Caco-2 (cell line): ENCODE measurements around the gene HAUS5. TPM values are rescaled to one million over a fixed set of nuclear protein-coding genes. Genes with fewer than 3 reads are reported as not detected.
A peak's percentile ranks its signal among the peaks of the same experiment; 100 is the strongest.

Experiments
- Bru-seq: library from RNA; stranded (reverse); fragments of 400-500 nt; gene quantifications from one replicate; lab custom pipeline; 2021; lab: Mats Ljungman, UMichigan
- BruChase-seq, 2 experiments: library from RNA; stranded (reverse); fragments of 400-500 nt; gene quantifications; one replicate each; lab custom pipeline; 2021; lab: Mats Ljungman, UMichigan
- BruUV-seq: library from RNA; stranded (reverse); fragments of 400-500 nt; replicated peaks from 2 replicates; lab custom pipeline; 2021; lab: Mats Ljungman, UMichigan
- CTCF ChIA-PET: fragments of 300-600 bp; sonication (Branson Sonifier 250); formaldehyde crosslinking; loops from one replicate; lab custom pipeline; 2022; ENCODE audit warnings: antibody characterized with exemption; lab: Charles Lee
- POLR2A ChIA-PET: fragments of 300-600 bp; sonication (Branson Sonifier 250); formaldehyde crosslinking; loops from one replicate; lab custom pipeline; 2022; ENCODE audit warnings: antibody characterized with exemption; lab: Charles Lee
- DNase-seq, 2 experiments: peaks; one replicate each; pipeline versions ENCODE4 v3.0.0 to v3.0.0-alpha.2; 2020 to 2022
- H3K27me3 ChIP-seq: replicated peaks from 2 replicates; pipeline ENCODE4 v1.6.0; 2011; ENCODE audit warnings: low read length; ENCODE audit not compliant: control insufficient read depth, insufficient read depth
- H3K36me3 ChIP-seq: 2 replicates; pipeline ENCODE4 v1.5.1; 2011; ENCODE audit warnings: low read length; ENCODE audit not compliant: control insufficient read depth, insufficient read depth
- H3K4me1 ChIP-seq: fragments of 250-450 bp; sonication (Bioruptor Pico); 2 replicates; pipeline ENCODE4 v1.5.1; 2020; ENCODE audit warnings: mild to moderate bottlenecking
- H3K4me3 ChIP-seq: 2 replicates; pipeline ENCODE4 v1.5.1; 2011; ENCODE audit warnings: low read depth, mild to moderate bottlenecking, control low read depth, low read length
- H3K9me3 ChIP-seq: fragments of 250-450 bp; sonication (Bioruptor Pico); 2 replicates; pipeline ENCODE4 v1.5.1; 2020; ENCODE audit warnings: mild to moderate bottlenecking, moderate library complexity
- H3K27ac Mint-ChIP-seq: one replicate; pipeline ENCODE4 v1.8.0; 2022; ENCODE audit warnings: mixed read lengths; ENCODE audit not compliant: unreplicated experiment
- H3K27me3 Mint-ChIP-seq: one replicate; pipeline ENCODE4 v1.8.0; 2022; ENCODE audit warnings: mixed read lengths; ENCODE audit not compliant: insufficient read depth, unreplicated experiment
- H3K36me3 Mint-ChIP-seq: one replicate; pipeline ENCODE4 v1.8.0; 2022; ENCODE audit warnings: mild to moderate bottlenecking, mixed read lengths; ENCODE audit not compliant: insufficient read depth, unreplicated experiment
- H3K4me1 Mint-ChIP-seq: one replicate; pipeline ENCODE4 v1.8.0; 2022; ENCODE audit warnings: low read depth, mixed read lengths; ENCODE audit not compliant: unreplicated experiment
- H3K4me3 Mint-ChIP-seq: one replicate; pipeline ENCODE4 v1.8.0; 2022; ENCODE audit warnings: mild to moderate bottlenecking, moderate library complexity, mixed read lengths; ENCODE audit not compliant: unreplicated experiment
- H3K9me3 Mint-ChIP-seq: one replicate; pipeline ENCODE4 v1.8.0; 2022; ENCODE audit warnings: mixed read lengths; ENCODE audit not compliant: unreplicated experiment
- CTCF ChIP-seq, 2 experiments: fragments of 200-600 bp in 1 of 2; IDR thresholded peaks; 1 replicate in 1 of 2; 2 replicates in 1 of 2; pipeline versions ENCODE4 v1.5.1 to v1.8.0; 2011 to 2022; ENCODE audit warnings: antibody characterized with exemption in 1 of 2, control low read depth in 1 of 2, inconsistent platforms in 1 of 2, low read depth in 1 of 2, low read length in 1 of 2, mild to moderate bottlenecking in 1 of 2, moderate library complexity in 1 of 2; ENCODE audit not compliant: insufficient read depth in 1 of 2, severe bottlenecking in 1 of 2, unreplicated experiment in 1 of 2
- intact Hi-C: fragments of 100-400 bp; cut with micrococcal nuclease; formaldehyde crosslinking; loops from one replicate; pipeline ENCODE4 v1.10.0; 2022; ENCODE audit not compliant: unreplicated experiment
- long read RNA-seq: library from polyadenylated mRNA; stranded (forward); transcript quantifications from one replicate; pipeline ENCODE4 v2.0.0, GENCODE V29; 2022
- total RNA-seq: library from RNA; stranded (reverse); gene quantifications from 2 replicates; pipeline ENCODE4 v1.2.3, GENCODE V29; 2022

HAUS5 gene
- total RNA-seq (26.4 and 27.9 TPM in 2 replicates), Bru-seq, nascent RNA (percentile 55 among the genes with signal in this experiment), BruChase-seq, experiment 1, labeled RNA remaining after a 2-hour chase (percentile 59 among the genes with signal in this experiment), BruChase-seq, experiment 2, labeled RNA remaining after a 6-hour chase (percentile 67 among the genes with signal in this experiment)
- long read RNA-seq, full-length matches to known transcripts: 32 of 59 reads
- long read RNA-seq, partial matches to known transcripts: 8 of 59 reads
- long read RNA-seq, other reads (novel, unspliced or antisense): 19 of 59 reads

- peak within 1 kb of the TSS; percentile 93 for H3K27ac Mint-ChIP-seq
- intact Hi-C loops: loop anchor here (1.0 to 2.0 kb wide), 2 partner anchors 16 to 32 kb away; no protein-coding TSS in a partner anchor
- POLR2A ChIA-PET: interaction anchor here (0.6 kb wide), 1 partner anchor 102 kb away, joined by 4 read pairs; no protein-coding TSS in a partner anchor
- peaks cover 9% of the 10 kb centered on the region for H3K4me1 Mint-ChIP-seq
- H3K27me3 Mint-ChIP-seq: no peaks in the 10 kb centered on the region
- H3K4me3 Mint-ChIP-seq: peak within 1 kb of the TSS; percentile 89
- Histone ChIP-seq H3K36me3 (no peaks in the 10 kb centered on the region), H3K27me3 (no peaks in the 10 kb centered on the region), H3K9me3 (peaks cover 6% of the 10 kb centered on the region), H3K4me3 (peak within 1 kb of the TSS; percentile 94), H3K4me1 (0 out of 2 replicates have a peak, but pooled peaks cover 4% of the 10 kb centered on the region)
- no TSS peak for BruUV-seq
- H3K9me3 Mint-ChIP-seq: peaks cover 12% of the 10 kb centered on the region
- DNase-seq: peak; percentile 95 to 97
- CTCF ChIA-PET: interaction anchor here (0.6 to 1.0 kb wide), 5 partner anchors 11 to 136 kb away, joined by 3 to 6 read pairs (median 3); partner anchors contain the start of genes COX6B1 and LIN37
- peaks cover 15% of the 10 kb centered on the region for H3K36me3 Mint-ChIP-seq
- TF ChIP-seq CTCF (IDR thresholded peaks at IDR 0.05; ENCODE audit: insufficient read depth in 1 of 2, low read depth in 1 of 2, low read length in 1 of 2, severe bottlenecking in 1 of 2, unreplicated experiment in 1 of 2): no peak
Measured at GRCh38 chr19:35612559-35613321, at the start of gene HAUS5. TSS of gene HAUS5 (plus strand) at chr19:35612735. CDS start at chr19:35612795, 60 bp downstream.

GRCh38 chr19:35562776-35563175, 49.8 kb upstream of the HAUS5 start:
- Histone ChIP-seq H3K9me3 (0 out of 2 replicates have a peak, but pooled peaks cover 3% of the 10 kb centered on the region), H3K4me1 (0 out of 2 replicates have a peak, but pooled peaks cover 5% of the 10 kb centered on the region), H3K27me3 (no peaks in the 10 kb centered on the region), H3K4me3 (no peak overlapping the region), H3K36me3 (no peaks in the 10 kb centered on the region)
- intact Hi-C loops: no loop called here
- TF ChIP-seq CTCF (IDR thresholded peaks at IDR 0.05; ENCODE audit: insufficient read depth in 1 of 2, low read depth in 1 of 2, low read length in 1 of 2, severe bottlenecking in 1 of 2, unreplicated experiment in 1 of 2): no peak
- Mint-ChIP-seq H3K27me3 (peaks cover 24% of the 10 kb centered on the region), H3K9me3 (no peaks in the 10 kb centered on the region), H3K4me3 (no peak overlapping the region), H3K4me1 (no peaks in the 10 kb centered on the region), H3K36me3 (peaks cover 5% of the 10 kb centered on the region), H3K27ac (no peak overlapping the region)
- ChIA-PET POLR2A (no interaction called here), CTCF (no interaction called here)
- no TSS peak for BruUV-seq
- DNase-seq: no peak

GRCh38 chr19:35563207-35563829, 49.2 kb upstream of the HAUS5 start, which contains the start of gene ATP4A:
TSS of gene ATP4A (minus strand) at chr19:35563658. CDS start at chr19:35563629, 29 bp downstream.
- ChIA-PET POLR2A (no interaction called here), CTCF (interaction anchor here (0.6 kb wide), 1 partner anchor 29 kb away, joined by 11 read pairs; no protein-coding TSS in a partner anchor)
- H3K4me3 Mint-ChIP-seq: no peak within 1 kb of the TSS
- Histone ChIP-seq H3K9me3 (no peaks in the 10 kb centered on the region), H3K36me3 (no peaks in the 10 kb centered on the region), H3K4me3 (no peak within 1 kb of the TSS), H3K27me3 (no peaks in the 10 kb centered on the region), H3K4me1 (no peaks in the 10 kb centered on the region)
- no peaks in the 10 kb centered on the region for H3K4me1 Mint-ChIP-seq
- TF ChIP-seq CTCF (IDR thresholded peaks at IDR 0.05; ENCODE audit: insufficient read depth in 1 of 2, low read depth in 1 of 2, low read length in 1 of 2, severe bottlenecking in 1 of 2, unreplicated experiment in 1 of 2): no peak
- no TSS peak for BruUV-seq
- intact Hi-C loops: no loop called here
- DNase-seq: no peak
- peaks cover 5% of the 10 kb centered on the region for H3K36me3 Mint-ChIP-seq
- H3K27me3 Mint-ChIP-seq: peaks cover 24% of the 10 kb centered on the region
- H3K27ac Mint-ChIP-seq: no peak within 1 kb of the TSS
- H3K9me3 Mint-ChIP-seq: no peaks in the 10 kb centered on the region
